H1 (cell line): ENCODE data around the gene GATC. TPM values are rescaled to one million over a fixed set of nuclear protein-coding genes. Genes with fewer than 3 reads are reported as not detected.
A peak's percentile ranks its signal among the peaks of the same experiment; 100 is the strongest.

Source experiments
- BACH1 ChIP-seq: IDR thresholded peaks from 2 replicates; pipeline ENCODE4 v1.6.1; 2012; ENCODE audit warnings: low read length, improper control_type of control experiment
- CEBPB ChIP-seq: IDR thresholded peaks from 2 replicates; pipeline ENCODE4 v1.6.1; 2012; ENCODE audit warnings: low read depth, low read length
- CHD1 ChIP-seq: IDR thresholded peaks from 2 replicates; pipeline ENCODE4 v1.6.1; 2012; ENCODE audit warnings: low read depth, low read length, improper control_type of control experiment
- CHD2 ChIP-seq: IDR thresholded peaks from 2 replicates; pipeline ENCODE4 v1.6.1; 2012; ENCODE audit warnings: low read length, improper control_type of control experiment
- CTBP2 ChIP-seq: IDR thresholded peaks from 2 replicates; pipeline ENCODE4 v1.7.0; 2011; ENCODE audit warnings: borderline replicate concordance, mild to moderate bottlenecking, moderate library complexity, mixed read lengths, low read length; ENCODE audit not compliant: insufficient read depth, insufficient read length
- EGR1 ChIP-seq: IDR thresholded peaks from 2 replicates; pipeline ENCODE4 v1.6.1; 2011; ENCODE audit warnings: low read depth, low read length, borderline replicate concordance
- EP300 ChIP-seq, 2 experiments: IDR thresholded peaks; 1 replicate in 1 of 2; 2 replicates in 1 of 2; pipeline ENCODE4 v1.6.1; 2011 to 2012; ENCODE audit warnings: low read depth in 2 of 2, low read length in 2 of 2, mild to moderate bottlenecking in 2 of 2, borderline replicate concordance in 1 of 2, inconsistent platforms in 1 of 2, moderate library complexity in 1 of 2
- FOSL1 ChIP-seq: IDR thresholded peaks from 2 replicates; pipeline ENCODE4 v1.6.1; 2011; ENCODE audit warnings: mild to moderate bottlenecking, low read depth, low read length, moderate library complexity; ENCODE audit not compliant: insufficient read depth
- GABPA ChIP-seq: IDR thresholded peaks from 2 replicates; pipeline ENCODE4 v1.6.1; 2011; ENCODE audit warnings: mild to moderate bottlenecking, low read length, moderate library complexity, borderline replicate concordance; ENCODE audit not compliant: insufficient read depth
- HDAC2 ChIP-seq, 2 experiments: fragments of 300-600 bp in 1 of 2; sonication (generic) in 1 of 2; IDR thresholded peaks; 2 replicates each; pipeline ENCODE4 v1.6.1; 2011 to 2012; ENCODE audit warnings: low read depth in 2 of 2, low read length in 2 of 2, mild to moderate bottlenecking in 2 of 2, moderate library complexity in 2 of 2, borderline replicate concordance in 1 of 2, inconsistent platforms in 1 of 2
- HDAC6 ChIP-seq: IDR thresholded peaks from one replicate; pipeline ENCODE4 v1.7.1; 2012; ENCODE audit warnings: low read depth, mild to moderate bottlenecking, inconsistent platforms, low read length, moderate library complexity
- JUND ChIP-seq: IDR thresholded peaks from 2 replicates; pipeline ENCODE4 v1.6.1; 2011; ENCODE audit warnings: mild to moderate bottlenecking, improper control_type of control experiment, low read length
- NRF1 ChIP-seq: IDR thresholded peaks from 2 replicates; pipeline ENCODE4 v1.6.1; 2011; ENCODE audit warnings: mild to moderate bottlenecking, low read depth, low read length, improper control_type of control experiment
- POLR2A ChIP-seq, 2 experiments: IDR thresholded peaks; 1 replicate in 1 of 2; 2 replicates in 1 of 2; pipeline ENCODE4 v1.6.1; 2011; ENCODE audit warnings: low read depth in 2 of 2, low read length in 2 of 2, mild to moderate bottlenecking in 2 of 2; ENCODE audit errors: control extremely low read depth in 1 of 2
- POU5F1 ChIP-seq: IDR thresholded peaks from 2 replicates; pipeline ENCODE4 v1.6.1; 2011; ENCODE audit warnings: low read depth, mild to moderate bottlenecking, low read length, moderate library complexity
- RBBP5 ChIP-seq: IDR thresholded peaks from 2 replicates; pipeline ENCODE4 v1.7.1; 2012; ENCODE audit warnings: low read depth, mild to moderate bottlenecking, inconsistent platforms, low read length, moderate library complexity, borderline replicate concordance
- RFX5 ChIP-seq: IDR thresholded peaks from 2 replicates; pipeline ENCODE4 v1.6.1; 2011; ENCODE audit warnings: low read depth, low read length, improper control_type of control experiment, borderline replicate concordance
- RXRA ChIP-seq: IDR thresholded peaks from 2 replicates; pipeline ENCODE4 v1.6.1; 2011; ENCODE audit warnings: low read depth, mild to moderate bottlenecking, low read length, moderate library complexity; ENCODE audit not compliant: insufficient read depth
- SAP30 ChIP-seq: fragments of 300-600 bp; sonication (generic); IDR thresholded peaks from 2 replicates; pipeline ENCODE4 v1.7.1; 2012; ENCODE audit warnings: low read length, moderate library complexity, mild to moderate bottlenecking, inconsistent platforms; ENCODE audit not compliant: insufficient read depth, insufficient replicate concordance
- SIN3A ChIP-seq, 2 experiments: IDR thresholded peaks in 1 of 2; conservative IDR thresholded peaks in 1 of 2; 2 replicates each; pipeline ENCODE4 v1.6.1; 2011 to 2012; ENCODE audit warnings: low read length in 2 of 2, improper control_type of control experiment in 1 of 2, low read depth in 1 of 2, mild to moderate bottlenecking in 1 of 2
- TCF12 ChIP-seq: IDR thresholded peaks from 2 replicates; pipeline ENCODE4 v1.6.1; 2011; ENCODE audit warnings: low read depth, mild to moderate bottlenecking, low read length
- TEAD4 ChIP-seq: IDR thresholded peaks from 2 replicates; pipeline ENCODE4 v1.6.1; 2012; ENCODE audit warnings: low read depth, low read length, inconsistent platforms, mixed read lengths
- ZNF274 ChIP-seq: IDR thresholded peaks from 2 replicates; pipeline ENCODE4 v1.7.0; 2012; ENCODE audit warnings: low read length, borderline replicate concordance; ENCODE audit errors: extremely low read depth
- polyA plus RNA-seq, 7 experiments: library from polyadenylated mRNA; depleted of rRNA in 3 of 7; stranded (reverse) in 5 of 7; unstranded in 2 of 7; fragments of >200 nt in 5 of 7; fragments of 200-250 nt in 2 of 7; gene quantifications; 1 replicate in 5 of 7; 2 replicates in 1 of 7; 4 replicates in 1 of 7; pipeline versions ENCODE4 v1.2.1 to v1.2.3, GENCODE V29; 2011 to 2013; ENCODE audit warnings: missing spikeins in 2 of 7, mixed read lengths in 2 of 7
- total RNA-seq: library from RNA; stranded (reverse); fragmentation: NEBNext Ultra II Directional; extraction: Animal tissue kit (Norgen Biotek cat#: 25700); gene quantifications from 2 replicates; pipeline ENCODE4 v1.2.1, GENCODE V29; 2021

GATC gene
- total and polyA plus RNA-seq, 2 of the 8 experiments (the other 6 are each of a cell fraction or from before 2014, with no cell fraction given): 13.2 to 30.4 TPM

DNA sequence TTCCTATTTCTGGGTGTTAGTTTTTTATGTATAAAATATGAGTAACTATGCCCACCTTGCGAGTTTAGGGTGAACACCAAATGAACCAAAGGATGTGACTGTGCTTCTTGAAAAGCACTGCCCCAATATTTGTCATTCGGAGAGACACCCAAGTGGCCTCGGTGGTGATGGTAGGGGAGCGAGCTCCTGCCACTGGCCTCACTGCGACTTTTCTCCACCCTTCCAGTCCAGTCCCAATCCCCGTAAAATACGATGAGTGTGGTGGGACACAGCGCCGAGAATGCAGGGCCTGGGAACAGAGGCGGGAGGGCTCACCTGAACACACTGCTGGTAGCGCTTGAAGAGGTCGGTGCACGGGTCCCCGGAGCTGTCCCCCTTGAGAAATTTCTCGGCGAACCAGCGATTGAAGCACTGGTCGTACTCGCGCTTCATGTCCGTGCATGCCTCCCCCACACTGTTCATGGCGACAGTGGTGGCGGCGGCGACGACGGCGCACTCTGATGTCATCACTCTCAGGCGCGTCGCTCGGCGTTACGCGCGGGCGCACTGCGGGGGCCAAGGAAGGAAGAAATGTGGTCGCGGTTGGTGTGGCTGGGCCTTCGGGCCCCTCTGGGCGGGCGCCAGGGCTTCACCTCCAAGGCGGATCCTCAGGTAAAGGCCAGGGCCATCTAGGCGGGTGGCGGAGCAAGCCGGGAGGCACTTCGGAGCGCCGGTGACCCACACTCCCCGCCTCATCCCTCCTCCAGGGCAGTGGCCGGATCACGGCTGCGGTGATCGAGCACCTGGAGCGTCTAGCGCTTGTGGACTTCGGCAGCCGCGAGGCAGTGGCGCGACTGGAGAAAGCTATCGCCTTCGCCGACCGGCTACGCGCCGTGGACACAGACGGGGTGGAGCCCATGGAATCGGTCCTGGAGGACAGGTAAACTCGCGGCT, at the start of gene GATC, which contains the start of gene TRIAP1 (continued):
- TF ChIP-seq CHD1 (no peak), CHD2 (peak; percentile 66), POU5F1 (no peak), SAP30 (peak; percentile 68), CTBP2 (no peak), RBBP5 (peak; percentile 93), ZNF274 (no peak), TEAD4 (peak; percentile 66; the same call in 1 of the 2 replicates), HDAC2 (IDR thresholded peaks at IDR 0.05; ENCODE audit: borderline replicate concordance in 1 of 2, low read depth in 2 of 2, low read length in 2 of 2) (no peak; a peak in 1 of 4 replicates), SIN3A (conservative IDR thresholded peaks at IDR 0.05 in 1 of 2, IDR thresholded peaks at IDR 0.05 in 1 of 2; ENCODE audit: low read depth in 1 of 2, low read length in 2 of 2) (peak; percentile 82 to 99; a peak in 3 of 4 replicates), HDAC6 (no peak), GABPA (no peak), RFX5 (peak; percentile 40; the same call in 1 of the 2 replicates), JUND (peak; percentile 73; the same call in 1 of the 2 replicates), EGR1 (peak; percentile 87), RXRA (no peak), CEBPB (no peak), BACH1 (no peak; the same call in 1 of the 2 replicates), FOSL1 (no peak), TCF12 (no peak), POLR2A (IDR thresholded peaks at IDR 0.05; ENCODE audit: control extremely low read depth in 1 of 2, low read depth in 2 of 2, low read length in 2 of 2) (peak; percentile 89 to 96), EP300 (IDR thresholded peaks at IDR 0.05; ENCODE audit: borderline replicate concordance in 1 of 2, low read depth in 2 of 2, low read length in 2 of 2) (peak in 1 of 2 experiments; percentile 73; a peak in 1 of 3 replicates), NRF1 (no peak)
